ENCODE data around the gene OR4D5. TPM values are rescaled to one million over a fixed set of nuclear protein-coding genes. Genes with fewer than 3 reads are reported as not detected.

Gene OR4D5
- total RNA-seq, result not detected in 2 replicates

DNA sequence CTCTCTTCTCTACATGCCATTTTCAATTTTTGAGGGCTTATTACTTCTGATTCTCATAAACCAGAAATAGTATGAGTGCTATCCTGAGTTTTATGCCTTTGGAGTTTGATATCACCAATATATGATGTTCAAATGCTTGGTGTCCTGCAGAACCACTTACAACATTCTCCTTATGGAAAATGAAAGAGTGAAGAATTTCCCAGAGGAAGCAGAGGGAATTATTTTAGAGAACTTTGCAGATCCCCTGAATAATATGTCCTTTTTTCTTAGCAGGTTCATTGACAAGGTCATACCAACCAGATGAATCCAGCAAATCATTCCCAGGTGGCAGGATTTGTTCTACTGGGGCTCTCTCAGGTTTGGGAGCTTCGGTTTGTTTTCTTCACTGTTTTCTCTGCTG, at the start of gene OR4D5:
Gene OR4D5 (plus strand): TSS at position 301 of the 400 bp plus-strand sequence. CDS start 0 bp downstream, at position 301.
- DNase-seq (ENCODE audit: low read depth in 2 of 2), result no peak

DNA sequence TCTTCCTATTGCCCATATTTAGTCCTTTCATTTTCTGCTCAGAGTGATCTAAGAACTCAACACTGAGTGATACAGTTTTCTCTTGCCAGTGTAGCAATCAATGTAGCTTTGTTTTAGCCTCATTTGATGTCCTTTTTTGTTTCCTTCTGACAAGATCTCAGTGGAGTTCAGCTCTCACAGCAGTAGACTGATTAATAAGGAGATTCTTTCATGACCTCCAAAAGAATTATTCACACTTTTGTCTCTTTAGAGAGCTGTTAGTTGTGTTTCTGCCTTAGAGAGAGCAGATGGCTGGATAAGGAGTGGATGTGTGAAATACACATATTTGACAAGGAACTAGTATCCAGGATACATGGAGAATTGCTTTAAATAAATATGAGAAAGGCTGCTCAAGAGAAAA, 47.4 kb upstream of the OR4D5 start:
- DNase-seq (ENCODE audit: low read depth in 2 of 2), result no peak

DNA sequence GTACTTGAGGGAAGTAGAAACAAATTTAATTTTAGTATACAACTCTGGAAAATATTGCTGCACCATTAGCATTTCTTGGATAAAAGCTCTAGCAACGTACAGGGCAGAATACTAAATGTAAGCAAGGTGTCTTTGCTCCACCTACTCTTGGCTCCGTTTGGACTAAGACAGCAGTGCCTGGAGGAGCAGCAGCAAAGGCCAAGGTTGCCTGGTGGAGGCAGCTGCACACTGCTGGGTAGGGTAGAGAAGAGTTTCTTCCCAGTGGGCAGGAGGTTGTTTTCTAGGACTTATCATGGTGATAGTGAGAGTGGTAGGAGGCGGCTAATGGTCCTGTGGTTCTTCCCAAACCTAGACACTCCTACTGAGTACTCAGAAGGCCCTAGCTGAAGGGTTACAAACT, 39.6 kb upstream of the OR4D5 start:
- no peak for DNase-seq (ENCODE audit: low read depth in 2 of 2)

DNA sequence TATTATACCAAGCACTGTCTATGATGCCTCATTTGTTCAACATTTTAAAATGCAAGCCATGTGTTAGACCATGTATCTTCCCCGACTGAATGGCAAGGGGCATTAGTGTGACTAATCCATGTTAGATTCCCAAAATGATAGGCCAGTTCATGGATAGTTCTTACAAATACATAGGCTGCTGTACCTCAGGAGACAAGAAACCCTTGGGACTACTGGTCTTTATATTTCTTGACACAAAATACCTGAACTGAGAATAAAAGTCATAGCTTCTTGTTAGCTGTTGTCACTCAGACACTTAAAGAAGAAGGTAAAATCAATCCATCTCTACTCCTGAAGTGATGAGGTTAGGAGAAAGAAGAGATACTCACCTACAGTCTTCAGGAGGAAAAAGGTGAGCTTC, 37.5 kb upstream of the OR4D5 start, which contains the start of gene OR8D4:
Gene OR8D4 (plus strand): TSS at position 301 of the 400 bp plus-strand sequence. CDS start 4,265 bp downstream, outside the sequence.
- DNase-seq (ENCODE audit: low read depth in 2 of 2), result no peak

DNA sequence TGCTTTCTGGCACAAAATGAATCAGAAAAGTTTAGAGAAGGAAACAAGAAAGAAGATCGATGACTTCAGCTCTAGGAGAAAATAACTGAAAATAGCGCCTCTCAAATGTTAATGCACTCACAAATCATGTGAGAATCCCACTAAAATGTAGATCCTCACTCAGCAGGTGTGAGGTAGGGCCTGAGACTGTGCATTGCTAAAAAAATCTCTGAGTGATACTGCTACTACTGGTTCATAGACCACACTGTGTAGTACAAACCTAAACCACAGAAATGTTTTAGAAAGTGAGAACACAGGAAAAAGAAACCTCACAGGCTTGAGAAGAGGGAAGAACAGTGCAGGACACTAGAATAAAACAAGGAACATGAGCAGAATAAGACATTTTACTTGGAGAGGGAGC, 35.5 kb upstream of the OR4D5 start:
- no peak for DNase-seq (ENCODE audit: low read depth in 2 of 2)

DNA sequence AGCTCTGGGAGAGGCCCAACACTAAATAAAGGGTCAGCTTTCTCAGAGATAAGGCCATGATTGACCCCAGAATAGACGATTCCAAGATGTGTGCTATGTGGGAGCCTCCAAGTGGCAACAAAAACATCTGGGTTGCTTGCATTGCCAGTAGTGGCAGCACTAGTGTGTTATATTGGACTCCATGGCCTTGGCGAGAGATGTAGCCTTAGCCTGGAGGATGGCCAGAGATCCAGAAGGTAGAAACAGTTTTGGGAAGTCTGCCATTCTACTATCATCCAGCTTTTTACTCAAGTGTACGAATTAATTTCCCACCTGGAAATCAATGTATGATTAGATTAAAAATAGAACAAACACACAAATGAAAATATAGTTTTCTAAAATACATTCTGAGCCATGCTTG, 34.5 kb upstream of the OR4D5 start:
- DNase-seq (ENCODE audit: low read depth in 2 of 2), result no peak

DNA sequence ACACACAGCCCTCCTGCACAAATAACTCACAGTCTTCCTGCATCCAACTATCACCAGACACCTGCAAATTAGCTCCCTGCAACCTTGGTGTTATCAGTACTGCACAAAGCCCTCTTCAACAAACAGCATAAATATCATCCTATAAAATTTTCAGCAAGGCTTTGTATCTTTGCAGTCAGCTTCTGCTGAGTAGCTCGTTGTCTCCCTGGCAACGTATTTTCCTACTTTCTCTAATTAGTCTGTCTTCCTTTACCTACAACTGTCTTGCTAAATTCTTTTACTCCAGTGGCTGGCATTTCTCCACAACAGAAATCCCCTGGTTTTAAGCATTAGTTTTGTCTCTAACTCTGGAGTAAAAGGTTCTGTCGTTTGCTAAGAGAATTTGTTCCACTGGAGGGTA, 33.6 kb upstream of the OR4D5 start:
- DNase-seq (ENCODE audit: low read depth in 2 of 2), result no peak

DNA sequence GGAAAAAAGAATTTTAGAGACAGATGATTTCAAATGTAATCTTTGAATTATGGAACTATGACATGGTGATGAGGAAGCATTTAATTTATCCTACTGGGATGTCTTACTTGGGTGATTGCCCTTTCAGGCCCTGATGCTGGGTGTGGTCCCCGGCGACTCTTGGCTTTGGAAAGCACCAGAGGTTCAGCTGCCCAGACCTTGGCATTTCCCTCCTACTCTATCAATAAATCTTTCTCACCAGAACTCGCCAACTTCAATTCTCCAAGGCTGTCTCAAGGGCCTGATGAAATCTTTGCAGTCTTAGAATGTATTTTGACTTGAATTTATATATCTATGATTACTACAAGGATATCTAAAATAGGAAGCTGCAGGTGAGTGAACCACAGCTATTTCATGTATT, 18.5 kb upstream of the OR4D5 start:
- DNase-seq (ENCODE audit: low read depth in 2 of 2), result no peak

DNA sequence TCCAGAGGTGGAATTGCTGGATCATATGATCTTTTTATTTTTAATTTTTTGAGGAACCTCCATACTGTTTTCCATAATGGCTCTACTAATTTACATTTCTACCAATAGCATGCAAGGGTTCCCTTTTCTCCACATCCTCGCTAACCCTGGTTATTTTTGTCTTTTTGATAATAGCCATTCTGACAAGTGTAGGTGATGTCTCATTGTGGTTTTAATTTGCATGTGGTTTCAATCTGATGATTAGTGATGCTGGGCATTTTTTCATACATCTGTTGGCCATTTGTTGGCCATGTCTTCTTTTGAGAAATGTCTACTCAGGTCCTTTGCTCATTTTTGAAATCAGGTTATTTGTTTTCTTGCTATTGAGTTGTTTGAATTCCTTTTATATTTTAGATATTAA, 15.4 kb upstream of the OR4D5 start:
- DNase-seq (ENCODE audit: low read depth in 2 of 2), result no peak

DNA sequence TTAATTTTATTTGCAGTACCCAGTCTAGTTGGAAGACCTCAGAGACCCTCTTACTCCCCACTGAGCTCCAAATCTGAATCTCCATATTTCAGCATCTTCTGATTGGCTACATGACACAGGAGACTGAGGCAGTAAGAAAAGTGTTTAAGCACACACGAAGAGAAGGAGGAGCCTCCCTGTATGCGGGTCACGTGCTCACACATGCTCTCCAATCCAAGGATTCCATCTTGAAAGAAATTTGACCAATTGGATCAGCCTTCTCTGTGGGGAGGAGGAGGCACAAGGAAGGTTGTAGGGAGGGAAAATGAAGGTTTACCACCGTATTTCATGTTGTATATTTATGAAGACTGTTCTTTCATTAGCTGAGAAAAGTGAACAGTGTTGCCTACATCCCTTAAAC, 3.0 kb downstream of the OR4D5 start:
- no peak for DNase-seq (ENCODE audit: low read depth in 2 of 2)

DNA sequence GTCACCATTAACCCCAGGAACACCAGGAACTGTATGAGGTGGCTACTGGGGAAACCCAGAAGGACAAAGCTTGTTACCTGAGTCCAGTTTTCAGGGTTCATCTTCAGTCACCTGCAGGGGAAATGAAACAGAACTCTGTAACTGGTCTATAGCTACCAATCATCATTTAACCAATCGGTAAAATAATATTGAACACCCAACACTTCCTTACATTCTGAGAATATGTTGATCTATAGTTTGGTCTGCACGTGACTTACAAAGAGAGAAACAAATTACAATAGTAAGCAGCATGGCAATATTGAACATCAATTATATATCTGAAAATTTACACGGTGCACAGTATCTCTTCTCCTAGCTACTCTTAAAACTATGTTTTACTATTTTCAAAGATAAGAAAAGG, 4.3 kb downstream of the OR4D5 start, which contains the start of gene OR6T1:
Gene OR6T1 (minus strand): TSS at position 101 of the 400 bp plus-strand sequence. CDS start 0 bp downstream, at position 101.
- DNase-seq (ENCODE audit: low read depth in 2 of 2), result no peak

DNA sequence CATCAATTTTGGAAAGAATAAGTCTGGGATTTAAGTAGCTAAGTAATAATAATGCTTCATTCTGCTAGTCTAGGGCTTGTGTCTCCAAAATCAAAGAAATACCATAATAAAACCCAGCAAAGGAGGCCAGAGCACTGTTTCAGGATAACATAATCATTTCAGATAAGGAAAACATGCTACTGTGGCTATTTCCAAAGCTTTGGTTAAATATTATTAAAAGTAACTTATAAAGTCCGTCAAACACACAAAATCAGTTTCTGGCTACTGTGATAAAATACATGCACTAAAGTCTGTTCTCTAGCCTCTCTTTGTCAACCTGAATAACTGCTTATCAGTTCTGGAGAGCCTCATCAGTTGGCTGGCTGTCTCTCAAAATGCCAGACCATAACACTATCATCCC, 5.7 kb downstream of the OR4D5 start:
- DNase-seq (ENCODE audit: low read depth in 2 of 2), result no peak

DNA sequence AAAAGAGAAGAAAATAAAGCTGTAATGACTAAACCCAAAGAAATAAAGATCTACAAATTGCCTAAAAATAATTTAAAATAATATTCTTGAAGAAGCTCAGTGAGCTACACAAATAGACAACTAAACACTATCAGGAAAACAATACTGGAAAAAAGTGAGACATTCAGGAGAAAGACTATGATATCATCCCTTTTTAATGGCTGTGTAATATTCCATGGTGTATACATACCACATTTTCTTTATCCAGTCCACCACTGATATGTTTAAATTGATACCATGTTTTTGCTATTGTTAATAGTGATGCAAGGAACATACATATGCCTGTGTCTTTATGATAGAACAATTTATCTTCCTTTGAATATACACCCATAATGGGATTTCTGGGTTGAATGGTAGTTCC, 17.3 kb downstream of the OR4D5 start:
- no peak for DNase-seq (ENCODE audit: low read depth in 2 of 2)

DNA sequence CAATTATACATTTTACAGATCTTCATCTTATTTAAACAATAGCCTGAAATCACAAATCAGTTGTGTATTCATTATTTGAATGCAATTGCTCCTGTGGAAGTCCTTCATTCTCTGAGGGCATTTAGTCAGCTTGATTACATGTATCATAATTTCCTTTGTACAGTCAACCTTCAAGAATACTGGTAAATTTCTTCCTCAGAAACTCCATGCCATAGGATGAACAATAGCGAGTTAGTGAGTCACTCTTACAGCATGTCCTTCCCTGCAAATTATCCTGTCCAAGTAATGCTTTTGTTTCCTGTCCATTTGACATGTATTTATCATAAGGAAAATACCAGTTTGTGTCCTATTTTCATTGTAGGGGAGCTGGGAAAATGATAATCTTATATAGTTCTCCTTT, 34.4 kb downstream of the OR4D5 start:
- peak; percentile 40 to 98 for DNase-seq (ENCODE audit: low read depth in 2 of 2)

DNA sequence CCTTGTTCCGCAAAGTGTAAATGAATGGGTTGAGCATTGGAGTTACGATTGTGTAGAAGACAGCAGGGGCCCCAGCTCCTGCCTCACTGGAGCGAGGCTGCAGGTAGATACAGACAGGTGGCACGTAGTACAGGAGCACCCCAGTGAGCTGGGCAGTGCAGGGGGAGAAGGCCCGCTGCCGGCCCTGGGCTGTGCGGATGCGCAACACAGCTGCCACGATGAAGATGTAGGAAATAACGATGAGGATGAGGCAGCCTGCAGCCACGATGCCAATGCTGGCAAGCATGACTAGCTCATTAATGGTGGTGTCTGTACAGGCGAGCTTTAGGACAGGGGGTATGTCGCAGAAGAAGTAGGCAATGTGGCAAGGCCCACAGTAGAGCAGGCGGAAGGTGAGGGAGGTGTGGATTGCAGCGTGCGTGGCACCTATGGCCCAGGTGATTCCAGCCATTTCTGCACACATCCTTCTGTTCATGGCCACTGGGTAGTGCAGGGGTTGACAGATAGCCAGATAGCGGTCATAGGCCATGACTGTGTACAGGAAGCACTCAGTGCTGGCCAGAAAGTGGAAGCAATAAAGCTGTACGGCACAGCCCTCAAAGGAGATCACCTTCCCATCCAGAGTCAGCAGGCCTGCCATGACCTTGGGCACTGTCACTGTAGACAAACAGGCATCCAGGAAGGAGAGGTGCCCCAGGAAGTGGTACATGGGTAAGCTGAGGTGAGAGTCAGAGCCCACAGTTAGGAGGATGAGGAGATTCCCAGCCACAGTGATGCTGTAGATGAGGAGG, 37.5 kb downstream of the OR4D5 start:
- DNase-seq (ENCODE audit: low read depth in 2 of 2), result peak in 1 of 2 donors; percentile 19

DNA sequence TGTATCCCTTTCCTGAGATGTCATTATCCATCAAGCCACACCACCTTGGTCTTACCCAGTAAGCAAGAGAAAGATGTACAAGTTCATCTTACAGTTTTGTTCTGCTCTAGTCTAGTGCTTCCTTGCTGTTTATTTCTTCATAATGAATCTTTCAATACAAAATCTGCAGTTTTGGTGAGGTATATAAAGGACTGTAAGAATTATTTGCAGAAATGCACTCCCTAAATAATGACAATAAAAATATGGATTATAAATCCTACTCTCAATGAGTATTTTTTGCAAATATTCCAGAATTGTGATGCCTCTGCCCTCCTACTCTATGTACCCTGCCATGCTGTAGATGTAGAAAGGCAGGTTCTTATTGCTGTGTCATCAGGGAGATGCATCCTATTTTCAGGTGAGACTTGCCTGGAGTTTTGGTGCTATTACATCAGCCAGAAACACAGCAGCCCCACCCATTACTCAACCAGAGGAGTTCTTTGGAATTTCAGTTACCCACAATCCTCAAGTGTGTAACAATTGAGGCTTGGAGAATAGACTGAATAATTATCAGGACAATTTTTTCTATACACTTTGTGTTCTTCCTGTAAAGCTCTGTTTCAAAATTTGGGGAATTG, 38.4 kb downstream of the OR4D5 start, which contains the start of gene OR10S1:
Gene OR10S1 (minus strand): TSS at position 51 of the 617 bp plus-strand sequence. CDS start 117 bp downstream, outside the sequence.
- no peak for DNase-seq (ENCODE audit: low read depth in 2 of 2)

DNA sequence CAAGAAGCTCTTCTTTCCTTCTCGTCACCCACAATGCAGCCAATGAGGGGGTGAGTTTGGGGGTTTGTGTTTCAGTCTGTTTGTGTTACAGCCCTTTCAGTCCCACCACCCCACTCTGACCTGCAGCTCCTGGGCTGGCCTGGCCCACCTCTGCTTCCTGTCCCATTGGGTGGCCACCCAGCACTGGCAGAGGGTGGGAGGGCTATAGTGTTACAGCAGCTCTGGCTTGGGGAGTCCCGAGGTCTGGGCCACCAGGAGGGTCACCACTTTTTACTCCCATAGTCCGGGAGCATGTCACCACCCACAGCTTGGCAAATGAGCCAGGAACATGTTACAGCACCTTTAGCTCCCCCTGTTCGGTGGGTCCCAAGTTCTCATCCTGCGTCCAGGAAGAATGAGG, 39.9 kb downstream of the OR4D5 start:
- DNase-seq (ENCODE audit: low read depth in 2 of 2), result no peak

Other genes starting within 250 kb of the OR4D5 start
- 2.8 and 5.6 TPM in 2 replicates for gene ZNF202, start 198.0 kb upstream of the OR4D5 start, total RNA-seq
- not detected in 2 replicates for gene OR6X1, start 185.1 kb upstream of the OR4D5 start, total RNA-seq
- not detected in 2 replicates for gene OR6M1, start 133.3 kb upstream of the OR4D5 start, total RNA-seq
- gene TMEM225, start 53.9 kb upstream of the OR4D5 start, total RNA-seq, result not detected in 2 replicates
- not detected in 2 replicates for gene OR8D4, start 37.5 kb upstream of the OR4D5 start, total RNA-seq
- not detected in 2 replicates for gene OR6T1, start 4.2 kb downstream of the OR4D5 start, total RNA-seq
- gene OR10S1, start 38.2 kb downstream of the OR4D5 start, total RNA-seq, result not detected in 2 replicates
- gene OR10G6, start 55.5 kb downstream of the OR4D5 start, total RNA-seq, result not detected in 2 replicates
- not detected in 2 replicates for gene OR10G4, start 73.4 kb downstream of the OR4D5 start, total RNA-seq
- gene OR10G9, start 83.4 kb downstream of the OR4D5 start, total RNA-seq, result not detected in 2 replicates
- gene OR10G8, start 87.2 kb downstream of the OR4D5 start, total RNA-seq, result not detected in 2 replicates
- not detected in 2 replicates for gene OR10G7, start 101.7 kb downstream of the OR4D5 start, total RNA-seq
- 3.2 and 4.1 TPM in 2 replicates for gene VWA5A, start 175.8 kb downstream of the OR4D5 start, total RNA-seq
- gene OR10D3, start 243.7 kb downstream of the OR4D5 start, total RNA-seq, result not detected in 2 replicates

Measured in lung microvascular endothelial cell (primary cell).